OCI-LY3 (cell line): ENCODE measurements around the gene ADAMTS3.

ENCODE experiments used
- H2AFZ ChIP-seq: fragments of 200-600, 300-600 bp; shearing (Covaris generic); 2 replicates; pipeline ENCODE4 v1.6.0; 2014; ENCODE audit warnings: antibody characterized with exemption, low read depth, low read length
- H3K27ac ChIP-seq: fragments of 200-600, 300-600 bp; sonication (generic); 2 replicates; pipeline ENCODE4 v1.5.1; 2014; ENCODE audit warnings: mild to moderate bottlenecking, low read length, moderate library complexity, mixed read lengths
- H3K27me3 ChIP-seq: fragments of 200-600, 300-600 bp; sonication (generic); 2 replicates; pipeline ENCODE4 v1.6.1; 2014; ENCODE audit warnings: low read depth, low read length, mixed read lengths
- H3K36me3 ChIP-seq: fragments of 200-600, 300-600 bp; sonication (generic); replicated peaks from 2 replicates; pipeline ENCODE3; 2014; ENCODE audit warnings: low read depth, low read length, mixed read lengths
- H3K4me1 ChIP-seq: fragments of 300-600, 200-600 bp; sonication (generic); 2 replicates; pipeline ENCODE4 v1.6.1; 2014; ENCODE audit warnings: low read length, mixed read lengths
- H3K4me2 ChIP-seq: fragments of 200-600, 300-600 bp; sonication (generic); 2 replicates; pipeline ENCODE4 v1.6.1; 2014; ENCODE audit warnings: low read length, mixed read lengths
- H3K4me3 ChIP-seq: fragments of 300-600, 200-600 bp; sonication (generic); 2 replicates; pipeline ENCODE4 v1.5.1; 2014; ENCODE audit warnings: antibody characterized with exemption, mild to moderate bottlenecking, low read length, moderate library complexity
- H3K79me2 ChIP-seq: fragments of 300-600, 200-600 bp; shearing (Covaris generic); 2 replicates; pipeline ENCODE4 v1.6.1; 2014; ENCODE audit warnings: mild to moderate bottlenecking, low read length, mixed read lengths
- H3K9ac ChIP-seq: fragments of 300-600, 200-600 bp; shearing (Covaris generic); 2 replicates; pipeline ENCODE4 v1.6.0; 2014; ENCODE audit warnings: mild to moderate bottlenecking, low read length, moderate library complexity
- H3K9me3 ChIP-seq: fragments of 200-600, 300-600 bp; shearing (Covaris generic); 2 replicates; pipeline ENCODE4 v1.6.1; 2014; ENCODE audit warnings: low read length, mixed read lengths; ENCODE audit not compliant: insufficient read depth
- H4K20me1 ChIP-seq: fragments of 200-600, 300-600 bp; sonication (generic); 2 replicates; pipeline ENCODE4 v1.6.1; 2016; ENCODE audit warnings: low read length, mixed read lengths; ENCODE audit not compliant: insufficient read depth
- CTCF ChIP-seq: fragments of 200-600, 300-600 bp; sonication (generic); IDR thresholded peaks from 2 replicates; pipeline ENCODE4 v1.5.1; 2014; ENCODE audit warnings: antibody characterized with exemption, low read length, low read depth
- EZH2phosphoT487 ChIP-seq: fragments of 200-600 bp; shearing (Covaris generic); IDR thresholded peaks from 2 replicates; pipeline ENCODE4 v1.6.1; 2018; ENCODE audit warnings: antibody characterized with exemption, mixed run types, low read depth

ADAMTS3 gene

GRCh38 chr4:72473434-72473900 is 95.6 kb downstream of the ADAMTS3 start:
- Histone ChIP-seq H3K9me3 (no peaks in the 10 kb centered on the region), H3K27me3 (no peaks in the 10 kb centered on the region), H3K36me3 (no peaks in the 10 kb centered on the region), H3K4me1 (no peaks in the 10 kb centered on the region), H3K79me2 (no peaks in the 10 kb centered on the region), H3K9ac (no peak overlapping the region), H3K4me2 (no peak overlapping the region), H3K27ac (no peak overlapping the region), H3K4me3 (no peak overlapping the region), H2AFZ (no peak overlapping the region), H4K20me1 (no peaks in the 10 kb centered on the region)
- TF ChIP-seq CTCF, result no peak
- TF ChIP-seq EZH2phosphoT487, result no peak

- Histone ChIP-seq H3K9me3 (no peaks in the 10 kb centered on the region), H3K79me2 (no peaks in the 10 kb centered on the region), H2AFZ (no peak overlapping the region), H3K36me3 (no peaks in the 10 kb centered on the region), H3K4me3 (no peak overlapping the region), H3K4me1 (no peaks in the 10 kb centered on the region), H3K9ac (no peak overlapping the region), H4K20me1 (no peaks in the 10 kb centered on the region), H3K27me3 (no peaks in the 10 kb centered on the region), H3K4me2 (no peak overlapping the region), H3K27ac (no peak overlapping the region)
- TF ChIP-seq CTCF, result no peak
- no peak for TF ChIP-seq EZH2phosphoT487
These were observed 97.2 kb downstream of the ADAMTS3 start for GRCh38 chr4:72471816-72472215.

GRCh38 chr4:72468904-72469502 is 100.0 kb downstream of the ADAMTS3 start:
- no peak overlapping the region for H2AFZ ChIP-seq
- H3K4me2 ChIP-seq, result no peak overlapping the region

GRCh38 chr4:72467633-72468032 is 101.4 kb downstream of the ADAMTS3 start:
- TF ChIP-seq EZH2phosphoT487 (no peak), CTCF (no peak)
- H3K9ac ChIP-seq, result no peak overlapping the region
- H3K4me2 ChIP-seq, result no peak overlapping the region
- no peaks in the 10 kb centered on the region for H3K27me3 ChIP-seq
- no peaks in the 10 kb centered on the region for H3K9me3 ChIP-seq
- no peak overlapping the region for H2AFZ ChIP-seq
- no peaks in the 10 kb centered on the region for H4K20me1 ChIP-seq
- no peaks in the 10 kb centered on the region for H3K36me3 ChIP-seq
- no peaks in the 10 kb centered on the region for H3K79me2 ChIP-seq
- H3K27ac ChIP-seq, result no peak overlapping the region
- H3K4me3 ChIP-seq, result no peak overlapping the region
- H3K4me1 ChIP-seq, result no peaks in the 10 kb centered on the region

More at GRCh38 chr4:72468904-72469502, 100.0 kb downstream of the ADAMTS3 start:
- H3K79me2 ChIP-seq, result no peaks in the 10 kb centered on the region
- no peaks in the 10 kb centered on the region for H3K27me3 ChIP-seq
- no peak overlapping the region for H3K27ac ChIP-seq
- no peak overlapping the region for H3K9ac ChIP-seq
- no peaks in the 10 kb centered on the region for H3K9me3 ChIP-seq
- no peaks in the 10 kb centered on the region for H3K4me1 ChIP-seq
- no peaks in the 10 kb centered on the region for H4K20me1 ChIP-seq
- no peak for TF ChIP-seq EZH2phosphoT487
- peak; percentile 69 for TF ChIP-seq CTCF
- no peak overlapping the region for H3K4me3 ChIP-seq
- no peaks in the 10 kb centered on the region for H3K36me3 ChIP-seq
